Endothelial cell of umbilical vein (primary cell): Measurements from ENCODE around the gene DYNC2H1. TPM values are rescaled to one million over a fixed set of nuclear protein-coding genes. Genes with fewer than 3 reads are reported as not detected.

Source experiments
- BruUV-seq: library from RNA; stranded (reverse); fragments of 400-500 nt; replicated peaks from 2 replicates; lab custom pipeline; 2021; lab: Mats Ljungman, UMichigan
- CTCF ChIA-PET: fragments of 300-600, 350-600 bp; sonication (Branson Sonifier 250); formaldehyde crosslinking; loops from one replicate; lab custom pipeline; 2021; ENCODE audit warnings: antibody characterized with exemption, inconsistent platforms; lab: Charles Lee
- POLR2A ChIA-PET: fragments of 300-600, 350-600 bp; sonication (Branson Sonifier 250); formaldehyde crosslinking; loops from one replicate; lab custom pipeline; 2021; ENCODE audit warnings: antibody characterized with exemption, inconsistent platforms; lab: Charles Lee
- DNase-seq: peaks from one replicate; pipeline ENCODE4 v3.0.0-alpha.2; 2011; ENCODE audit warnings: low read depth, low spot score
- FAIRE-seq: peaks from 2 replicates; lab custom pipeline; 2011; peaks lifted over from hg19 to GRCh38; lab: Jason Lieb, UNC
- H2AFZ ChIP-seq: 2 replicates; pipeline ENCODE4 v1.6.0; 2012; ENCODE audit warnings: low read depth, low read length, control low read depth, inconsistent platforms
- H3K27ac ChIP-seq: 2 replicates; pipeline ENCODE4 v1.5.1; 2011; ENCODE audit warnings: low read depth, mild to moderate bottlenecking, control low read depth, low read length, moderate library complexity; ENCODE audit not compliant: insufficient read depth
- H3K27me3 ChIP-seq, 2 experiments: 2 replicates each; pipeline versions ENCODE4 v1.6.0 to v1.6.1; 2011; ENCODE audit warnings: low read length in 2 of 2, mixed read lengths in 1 of 2; ENCODE audit not compliant: control insufficient read depth in 2 of 2, insufficient read depth in 2 of 2
- H3K36me3 ChIP-seq, 2 experiments: 2 replicates in 1 of 2; 3 replicates in 1 of 2; pipeline ENCODE4 v1.5.1; 2011; ENCODE audit warnings: low read length in 2 of 2, mild to moderate bottlenecking in 1 of 2, moderate library complexity in 1 of 2; ENCODE audit not compliant: control insufficient read depth in 2 of 2, insufficient read depth in 2 of 2; ENCODE audit errors: extremely low read depth in 1 of 2
- H3K4me1 ChIP-seq: 3 replicates; pipeline ENCODE4 v1.5.1; 2011; ENCODE audit warnings: mild to moderate bottlenecking, low read length; ENCODE audit not compliant: control insufficient read depth, insufficient read depth; ENCODE audit errors: extremely low read depth
- H3K4me2 ChIP-seq: 2 replicates; pipeline ENCODE4 v1.6.1; 2011; ENCODE audit warnings: low read length, control low read depth, mixed read lengths; ENCODE audit not compliant: insufficient read depth
- H3K4me3 ChIP-seq, 3 experiments: fragments of 200-600 bp in 1 of 3; sonication (generic), shearing (Covaris generic) in 1 of 3; replicated peaks in 1 of 3; 2 replicates each; pipeline ENCODE4 v1.5.1; 2011 to 2016; ENCODE audit warnings: control low read depth in 3 of 3, low read length in 3 of 3, mild to moderate bottlenecking in 2 of 3, inconsistent platforms in 1 of 3, low read depth in 1 of 3, moderate library complexity in 1 of 3; ENCODE audit not compliant: insufficient read depth in 1 of 3
- H3K79me2 ChIP-seq: 2 replicates; pipeline ENCODE4 v1.6.0; 2012; ENCODE audit warnings: low read length, inconsistent platforms; ENCODE audit not compliant: control insufficient read depth, insufficient read depth
- H3K9ac ChIP-seq: replicated peaks from 2 replicates; pipeline ENCODE3; 2011; ENCODE audit warnings: low read length, control low read depth; ENCODE audit not compliant: insufficient read depth; ENCODE audit errors: extremely low read depth
- H3K9me1 ChIP-seq: replicated peaks from 3 replicates; pipeline ENCODE4 v1.6.0; 2011; ENCODE audit warnings: mild to moderate bottlenecking, low read length; ENCODE audit not compliant: control insufficient read depth, insufficient read depth; ENCODE audit errors: extremely low read depth
- H3K9me3 ChIP-seq: replicated peaks from 2 replicates; pipeline ENCODE4 v1.5.1; 2012; ENCODE audit warnings: low read length, inconsistent platforms; ENCODE audit not compliant: control insufficient read depth, insufficient read depth
- H4K20me1 ChIP-seq: replicated peaks from 2 replicates; pipeline ENCODE3; 2011; ENCODE audit warnings: mild to moderate bottlenecking, low read length; ENCODE audit not compliant: control insufficient read depth, insufficient read depth; ENCODE audit errors: extremely low read depth
- EZH2 ChIP-seq: IDR thresholded peaks from 2 replicates; pipeline ENCODE4 v1.6.1; 2012; ENCODE audit warnings: borderline replicate concordance, low read depth, mild to moderate bottlenecking, moderate library complexity, low read length, inconsistent platforms; ENCODE audit not compliant: severe bottlenecking
- FOS ChIP-seq: IDR thresholded peaks from 2 replicates; pipeline ENCODE4 v1.6.1; 2011; ENCODE audit warnings: mild to moderate bottlenecking, low read length, moderate library complexity, borderline replicate concordance; ENCODE audit not compliant: insufficient read depth
- GATA2 ChIP-seq: IDR thresholded peaks from 2 replicates; pipeline ENCODE4 v1.7.0; 2011; ENCODE audit warnings: low read depth, mild to moderate bottlenecking, moderate library complexity, mixed read lengths, low read length; ENCODE audit not compliant: insufficient read length, insufficient read depth
- JUN ChIP-seq: IDR thresholded peaks from 2 replicates; pipeline ENCODE4 v1.6.1; 2011; ENCODE audit warnings: borderline replicate concordance, low read depth; ENCODE audit not compliant: insufficient read length, insufficient read depth
- MAX ChIP-seq: IDR thresholded peaks from 2 replicates; pipeline ENCODE4 v1.6.1; 2011; ENCODE audit not compliant: insufficient read depth, insufficient read length
- MYC ChIP-seq: IDR thresholded peaks from one replicate; pipeline ENCODE4 v1.6.1; 2011; ENCODE audit warnings: mild to moderate bottlenecking, low read depth, low read length
- POLR2A ChIP-seq: IDR thresholded peaks from 2 replicates; pipeline ENCODE4 v1.6.1; 2012; ENCODE audit warnings: low read depth, mild to moderate bottlenecking, control low read depth, low read length
- POLR2AphosphoS5 ChIP-seq: IDR thresholded peaks from 2 replicates; pipeline ENCODE4 v1.6.1; 2012; ENCODE audit warnings: low read depth, mild to moderate bottlenecking, control low read depth, low read length, moderate library complexity; ENCODE audit not compliant: insufficient read depth
- dilution Hi-C: fragments of 300-500 bp; cut with MboI; formaldehyde crosslinking; loops from one replicate; pipeline ENCODE4 v1.15.0; 2019; ENCODE audit warnings: low sequenced_read_pairs; ENCODE audit not compliant: extremely low pct_ligation_motif_present
- intact Hi-C: fragments of 100-400 bp; cut with micrococcal nuclease; formaldehyde crosslinking; loops from one replicate; pipeline ENCODE4 v1.10.0; 2022
- polyA plus RNA-seq, 4 experiments: library from polyadenylated mRNA; depleted of rRNA in 3 of 4; stranded (reverse) in 3 of 4; unstranded in 1 of 4; fragments of >200 nt; gene quantifications; 2 replicates each; pipeline versions ENCODE4 v1.2.1 to v1.2.3, GENCODE V29; 2011 to 2012; ENCODE audit warnings: missing spikeins in 1 of 4
- total RNA-seq: library from RNA; stranded (reverse); gene quantifications from 2 replicates; pipeline ENCODE4 v1.2.3, GENCODE V29; 2021
- TF ChIP-seq, protein P1 (sequence below), 2 donors: IDR thresholded peaks; 1 replicate in 1 of 2; 2 replicates in 1 of 2; pipeline ENCODE4 v1.5.1; 2011; ENCODE audit warnings: low read length in 2 of 2, mild to moderate bottlenecking in 2 of 2, moderate library complexity in 2 of 2, control low read depth in 1 of 2, inconsistent platforms in 1 of 2, low read depth in 1 of 2; ENCODE audit not compliant: insufficient read depth in 1 of 2; ENCODE audit errors: extremely low read depth in 1 of 2

Gene DYNC2H1
- total and polyA plus RNA-seq, 2 donors (not counting 3 experiments of a cell fraction or from before 2014, with no cell fraction given), result 1.9 to 4.2 TPM

- no peak overlapping the region for H3K4me3 ChIP-seq
- H2AFZ ChIP-seq, result peak overlapping the region; percentile 54
- intact Hi-C loops, result no loop called here
- H4K20me1 ChIP-seq, result no peaks in the 10 kb centered on the region
- H3K9me3 ChIP-seq, result no peaks in the 10 kb centered on the region
- DNase-seq (peak; percentile 41), FAIRE-seq (no peak)
- no peak overlapping the region for H3K9ac ChIP-seq
- dilution Hi-C loops, result no loop called here
- H3K4me2 ChIP-seq, result peak overlapping the region; percentile 25
- ChIA-PET CTCF (interaction anchor here (1.0 to 1.7 kb wide), 2 partner anchors 22 to 205 kb away, joined by 3 to 4 read pairs; no protein-coding TSS in a partner anchor), POLR2A (no interaction called here)
- no peaks in the 10 kb centered on the region for H3K36me3 ChIP-seq
- peak overlapping the region; percentile 32 for H3K27ac ChIP-seq
- BruUV-seq, result no TSS peak
- H3K9me1 ChIP-seq, result no peaks in the 10 kb centered on the region
- H3K27me3 ChIP-seq, result no peaks in the 10 kb centered on the region
- TF ChIP-seq POLR2A (no peak), GATA2 (no peak), JUN (peak; percentile 24), EZH2 (no peak)
- no peaks in the 10 kb centered on the region for H3K79me2 ChIP-seq
- peaks cover 8% of the 10 kb centered on the region for H3K4me1 ChIP-seq
These were observed 286.4 kb downstream of the DYNC2H1 start for GRCh38 chr11:103395612-103396011.

DNA sequence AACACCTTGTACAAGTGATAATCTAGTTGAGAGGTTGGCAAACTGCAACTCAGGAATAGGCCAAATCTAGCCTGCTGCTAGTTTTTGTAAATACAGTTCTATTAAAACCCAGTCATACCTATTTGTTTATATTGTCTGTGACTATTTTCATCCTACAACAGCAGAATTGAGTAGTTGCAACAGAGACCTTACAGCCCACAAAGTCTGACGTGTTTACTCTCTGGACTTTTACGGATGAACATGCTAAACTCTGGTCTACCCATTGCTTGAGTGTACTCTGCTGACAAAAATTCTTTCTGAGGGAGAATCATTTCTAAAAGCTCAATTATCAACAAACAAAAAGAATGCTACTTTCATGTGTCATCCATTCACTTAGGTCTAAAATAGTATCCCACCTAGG lies 287.0 kb downstream of the DYNC2H1 start:
- TF ChIP-seq MAX, result no peak
- no peak for TF ChIP-seq JUN
- no peak for TF ChIP-seq MYC
- TF ChIP-seq EZH2, result no peak
- TF ChIP-seq GATA2, result no peak
- TF ChIP-seq, protein P1, sequence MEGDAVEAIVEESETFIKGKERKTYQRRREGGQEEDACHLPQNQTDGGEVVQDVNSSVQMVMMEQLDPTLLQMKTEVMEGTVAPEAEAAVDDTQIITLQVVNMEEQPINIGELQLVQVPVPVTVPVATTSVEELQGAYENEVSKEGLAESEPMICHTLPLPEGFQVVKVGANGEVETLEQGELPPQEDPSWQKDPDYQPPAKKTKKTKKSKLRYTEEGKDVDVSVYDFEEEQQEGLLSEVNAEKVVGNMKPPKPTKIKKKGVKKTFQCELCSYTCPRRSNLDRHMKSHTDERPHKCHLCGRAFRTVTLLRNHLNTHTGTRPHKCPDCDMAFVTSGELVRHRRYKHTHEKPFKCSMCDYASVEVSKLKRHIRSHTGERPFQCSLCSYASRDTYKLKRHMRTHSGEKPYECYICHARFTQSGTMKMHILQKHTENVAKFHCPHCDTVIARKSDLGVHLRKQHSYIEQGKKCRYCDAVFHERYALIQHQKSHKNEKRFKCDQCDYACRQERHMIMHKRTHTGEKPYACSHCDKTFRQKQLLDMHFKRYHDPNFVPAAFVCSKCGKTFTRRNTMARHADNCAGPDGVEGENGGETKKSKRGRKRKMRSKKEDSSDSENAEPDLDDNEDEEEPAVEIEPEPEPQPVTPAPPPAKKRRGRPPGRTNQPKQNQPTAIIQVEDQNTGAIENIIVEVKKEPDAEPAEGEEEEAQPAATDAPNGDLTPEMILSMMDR (IDR thresholded peaks at IDR 0.05; ENCODE audit: extremely low read depth in 1 of 2, insufficient read depth in 1 of 2, low read depth in 1 of 2, low read length in 2 of 2), result no peak
- TF ChIP-seq FOS, result no peak
- no peak for TF ChIP-seq POLR2A
- no peak for TF ChIP-seq POLR2AphosphoS5
- no peaks in the 10 kb centered on the region for H3K9me1 ChIP-seq
- H3K36me3 ChIP-seq, result no peaks in the 10 kb centered on the region
- no TSS peak for BruUV-seq
- DNase-seq, result no peak
- peaks cover 8% of the 10 kb centered on the region for H3K4me1 ChIP-seq
- H3K4me3 ChIP-seq, result no peak overlapping the region
- no peak overlapping the region for H3K9ac ChIP-seq
- H3K79me2 ChIP-seq, result no peaks in the 10 kb centered on the region
- intact Hi-C loops (no loop called here), dilution Hi-C loops (no loop called here)
- CTCF ChIA-PET, result interaction anchor here (0.8 to 1.7 kb wide), 2 partner anchors 22 to 71 kb away, joined by 3 to 4 read pairs; no protein-coding TSS in a partner anchor
- no peaks in the 10 kb centered on the region for H4K20me1 ChIP-seq
- peak overlapping the region; percentile 32 for H3K27ac ChIP-seq
- no peak overlapping the region for H3K4me2 ChIP-seq
- FAIRE-seq, result no peak
- H3K27me3 ChIP-seq, result no peaks in the 10 kb centered on the region
- H2AFZ ChIP-seq, result no peak overlapping the region
- POLR2A ChIA-PET, result no interaction called here
- H3K9me3 ChIP-seq, result no peaks in the 10 kb centered on the region
